Measurements from ENCODE around the gene AGAP2.
A peak's percentile ranks its signal among the peaks of the same experiment; 100 is the strongest.
"Not testable (repeated sequence)": the region's sequence is repeated elsewhere in the genome, so short reads cannot be mapped to it uniquely, and the experiment has no call there.

The AGAP2 gene

GRCh38 chr12:57694459-57695019 is 44.0 kb downstream of the AGAP2 start:
- no peak for DNase-seq (ENCODE audit: low read depth)

GRCh38 chr12:57693659-57694458 is 44.7 kb downstream of the AGAP2 start, which contains the start of gene OS9:
OS9 (plus strand) TSS chr12:57694132; CDS start chr12:57694162, 30 bp downstream.
- peak; percentile 87 for DNase-seq (ENCODE audit: low read depth)

GRCh38 chr12:57693317-57693658 is 45.3 kb downstream of the AGAP2 start:
- no peak for DNase-seq (ENCODE audit: low read depth)

- no peak for DNase-seq (ENCODE audit: low read depth)
Observed at GRCh38 chr12:57692500-57692899, 46.0 kb downstream of the AGAP2 start.

GRCh38 chr12:57688931-57689330 is 49.6 kb downstream of the AGAP2 start:
- no peak for DNase-seq (ENCODE audit: low read depth)

- DNase-seq (ENCODE audit: low read depth), result no peak
Observed at GRCh38 chr12:57687862-57688261, 50.7 kb downstream of the AGAP2 start.

- no peak for DNase-seq (ENCODE audit: low read depth)
Observed at GRCh38 chr12:57679697-57680096, 58.8 kb downstream of the AGAP2 start.

- DNase-seq (ENCODE audit: low read depth), result not testable (repeated sequence)
Observed at GRCh38 chr12:57677947-57678346, 60.6 kb downstream of the AGAP2 start.

GRCh38 chr12:57674691-57675090 is 63.9 kb downstream of the AGAP2 start:
- no peak for DNase-seq (ENCODE audit: low read depth)
